Activated B cell treated with CpG ODN at 0.5 μM for 24 hours (primary cell): ENCODE data around the gene RWDD1. TPM values are rescaled to one million over a fixed set of nuclear protein-coding genes. Genes with fewer than 3 reads are reported as not detected.
A peak's percentile ranks its signal among the peaks of the same experiment; 100 is the strongest.

Experiments used
- ATAC-seq: fragments of 200-7000 bp; cut with Tn5 transposase; one replicate; pipeline ENCODE4 v1.10.0; 2021; ENCODE audit warnings: low read depth, mild to moderate bottlenecking, moderate library complexity
- CTCF ChIA-PET: fragments of 350-600 bp; sonication (Branson Sonifier 250); formaldehyde crosslinking; loops from one replicate; lab custom pipeline; 2021; ENCODE audit warnings: antibody characterized with exemption; lab: Charles Lee
- POLR2A ChIA-PET: fragments of 350-600 bp; sonication (Branson Sonifier 250); formaldehyde crosslinking; loops from one replicate; lab custom pipeline; 2021; ENCODE audit warnings: antibody characterized with exemption; lab: Charles Lee
- DNase-seq: peaks from one replicate; pipeline ENCODE4 v3.0.0; 2022
- H3K27ac Mint-ChIP-seq: one replicate; pipeline ENCODE4 v1.8.0; 2020; ENCODE audit warnings: mixed read lengths
- H3K27me3 Mint-ChIP-seq: one replicate; pipeline ENCODE4 v1.8.0; 2021; ENCODE audit warnings: mixed read lengths
- H3K36me3 Mint-ChIP-seq: one replicate; pipeline ENCODE4 v1.8.0; 2021; ENCODE audit warnings: low read depth, mixed read lengths
- H3K4me1 Mint-ChIP-seq: one replicate; pipeline ENCODE4 v1.8.0; 2021; ENCODE audit warnings: mixed read lengths
- H3K4me3 Mint-ChIP-seq: one replicate; pipeline ENCODE4 v1.8.0; 2020; ENCODE audit warnings: mild to moderate bottlenecking, mixed read lengths
- H3K9me3 Mint-ChIP-seq: one replicate; pipeline ENCODE4 v1.8.0; 2020; ENCODE audit warnings: mixed read lengths
- intact Hi-C: fragments of 100-400 bp; cut with micrococcal nuclease; formaldehyde crosslinking; loops from one replicate; pipeline ENCODE4 v1.15.1; 2024
- total RNA-seq: library from RNA; stranded (reverse); gene quantifications from 2 replicates; pipeline ENCODE4 v1.2.3, GENCODE V29; 2022
- TF ChIP-seq, protein P1 (sequence below): fragments of 200-600 bp; IDR thresholded peaks from one replicate; pipeline ENCODE4 v1.8.0; 2022; ENCODE audit warnings: antibody characterized with exemption, mild to moderate bottlenecking

The RWDD1 gene
- total RNA-seq, 1 donor from 2014 or later = 30.9 TPM

DNA sequence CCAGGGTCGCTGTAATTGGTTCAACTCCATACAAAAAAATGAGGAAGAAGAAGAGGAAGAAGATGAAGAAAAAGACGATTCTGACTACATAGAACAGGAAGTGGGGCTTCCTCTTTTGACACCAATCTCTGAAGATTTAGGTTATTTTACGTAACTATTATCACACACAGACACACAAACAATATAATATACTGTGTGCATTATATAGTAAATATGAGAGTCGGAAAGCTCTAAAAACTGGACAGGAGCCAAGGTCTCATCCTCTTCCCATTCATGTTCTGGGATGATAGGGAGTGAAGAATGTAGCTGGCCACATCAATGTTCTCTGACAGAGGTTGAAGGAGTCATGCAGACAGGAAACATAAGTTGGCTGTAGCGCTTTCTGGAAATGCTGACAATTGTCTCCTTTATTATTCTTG, 58.3 kb downstream of the RWDD1 start:
- TF ChIP-seq, protein P1, sequence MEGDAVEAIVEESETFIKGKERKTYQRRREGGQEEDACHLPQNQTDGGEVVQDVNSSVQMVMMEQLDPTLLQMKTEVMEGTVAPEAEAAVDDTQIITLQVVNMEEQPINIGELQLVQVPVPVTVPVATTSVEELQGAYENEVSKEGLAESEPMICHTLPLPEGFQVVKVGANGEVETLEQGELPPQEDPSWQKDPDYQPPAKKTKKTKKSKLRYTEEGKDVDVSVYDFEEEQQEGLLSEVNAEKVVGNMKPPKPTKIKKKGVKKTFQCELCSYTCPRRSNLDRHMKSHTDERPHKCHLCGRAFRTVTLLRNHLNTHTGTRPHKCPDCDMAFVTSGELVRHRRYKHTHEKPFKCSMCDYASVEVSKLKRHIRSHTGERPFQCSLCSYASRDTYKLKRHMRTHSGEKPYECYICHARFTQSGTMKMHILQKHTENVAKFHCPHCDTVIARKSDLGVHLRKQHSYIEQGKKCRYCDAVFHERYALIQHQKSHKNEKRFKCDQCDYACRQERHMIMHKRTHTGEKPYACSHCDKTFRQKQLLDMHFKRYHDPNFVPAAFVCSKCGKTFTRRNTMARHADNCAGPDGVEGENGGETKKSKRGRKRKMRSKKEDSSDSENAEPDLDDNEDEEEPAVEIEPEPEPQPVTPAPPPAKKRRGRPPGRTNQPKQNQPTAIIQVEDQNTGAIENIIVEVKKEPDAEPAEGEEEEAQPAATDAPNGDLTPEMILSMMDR = no peak
- no peak for DNase-seq
- Mint-ChIP-seq H3K27me3 (no peaks in the 10 kb centered on the region), H3K9me3 (peaks cover 2% of the 10 kb centered on the region), H3K4me1 (peaks cover 25% of the 10 kb centered on the region), H3K27ac (peak overlapping the region; percentile 24), H3K4me3 (no peak overlapping the region), H3K36me3 (peaks cover 19% of the 10 kb centered on the region)
- POLR2A ChIA-PET = no interaction called here
- intact Hi-C loops = no loop called here
- peak; percentile 40 for ATAC-seq
- CTCF ChIA-PET = no interaction called here

DNA sequence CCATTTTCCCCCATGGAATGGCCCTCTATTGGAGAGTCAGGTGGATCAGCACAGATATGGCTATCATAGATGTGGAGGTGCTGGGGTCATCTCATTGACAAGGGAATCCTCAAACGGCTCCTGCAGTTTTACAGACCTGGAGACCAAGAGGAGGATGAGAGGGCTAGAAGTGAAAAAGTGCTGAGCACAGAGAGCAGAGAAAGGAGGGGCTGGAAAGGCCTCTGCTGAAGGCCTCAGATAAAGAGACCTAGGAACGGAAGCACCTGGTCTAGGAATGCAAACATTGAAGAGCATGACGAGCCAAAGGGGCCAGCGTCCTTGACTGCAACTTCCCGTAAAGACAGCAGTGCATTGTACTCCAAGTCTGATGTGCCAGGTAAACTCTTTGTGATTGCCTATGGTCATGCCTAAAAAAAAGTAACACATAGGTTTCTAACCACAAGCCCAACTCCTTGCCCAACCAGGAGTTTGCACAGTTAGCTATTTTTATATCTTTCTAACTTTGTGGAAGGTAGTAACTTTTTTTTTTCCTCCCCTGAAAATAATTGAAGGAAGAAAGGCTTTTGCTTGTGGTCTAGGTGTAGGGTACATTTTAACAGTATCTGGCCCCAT, 60.2 kb downstream of the RWDD1 start:
- intact Hi-C loops = no loop called here
- POLR2A ChIA-PET = no interaction called here
- H3K4me1 Mint-ChIP-seq = peaks cover 25% of the 10 kb centered on the region
- H3K4me3 Mint-ChIP-seq = no peak overlapping the region
- peaks cover 2% of the 10 kb centered on the region for H3K9me3 Mint-ChIP-seq
- TF ChIP-seq, protein P1 = no peak
- no peak for DNase-seq
- CTCF ChIA-PET = interaction anchor here (0.6 to 1.4 kb wide), 2 partner anchors 86 to 96 kb away, joined by 3 read pairs; no protein-coding TSS in a partner anchor
- no peaks in the 10 kb centered on the region for H3K27me3 Mint-ChIP-seq
- no peak overlapping the region for H3K27ac Mint-ChIP-seq
- ATAC-seq = no peak
- peaks cover 34% of the 10 kb centered on the region for H3K36me3 Mint-ChIP-seq

DNA sequence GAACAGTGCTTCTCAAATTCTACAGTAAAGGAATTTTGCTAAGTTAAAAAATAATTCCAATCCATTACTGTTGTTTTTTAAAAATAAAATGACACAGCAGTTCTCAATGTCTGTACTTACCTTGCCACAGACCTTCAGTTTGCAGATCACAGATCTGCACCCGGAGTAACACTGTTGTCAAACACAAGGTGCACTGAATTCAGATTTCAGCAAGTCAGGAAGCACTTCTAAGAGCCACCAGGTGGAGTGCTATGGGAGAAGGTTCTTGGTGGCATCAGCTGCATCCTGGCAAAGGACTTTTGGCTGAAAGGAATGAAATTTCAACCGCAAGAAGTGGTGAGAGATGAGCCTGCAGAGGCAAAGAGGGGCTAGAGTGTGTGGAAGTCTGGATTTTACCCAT, 62.4 kb downstream of the RWDD1 start:
- TF ChIP-seq, protein P1 = no peak
- ChIA-PET CTCF (no interaction called here), POLR2A (no interaction called here)
- Mint-ChIP-seq H3K27ac (no peak overlapping the region), H3K36me3 (peaks cover 46% of the 10 kb centered on the region), H3K4me3 (no peak overlapping the region), H3K4me1 (peaks cover 25% of the 10 kb centered on the region), H3K27me3 (no peaks in the 10 kb centered on the region), H3K9me3 (peaks cover 2% of the 10 kb centered on the region)
- intact Hi-C loops = no loop called here
- DNase-seq (no peak), ATAC-seq (no peak)

Other genes with a start within 250 kb of the RWDD1 start
- 22.2 and 23.4 TPM in 2 replicates for gene DSE, start 200.6 kb upstream of the RWDD1 start, total RNA-seq
- gene CALHM6, start 110.1 kb upstream of the RWDD1 start, total RNA-seq = 15.0 and 16.5 TPM in 2 replicates
- gene CALHM5, start 59.9 kb upstream of the RWDD1 start, total RNA-seq = not detected in 2 replicates
- gene TRAPPC3L, start 25.8 kb upstream of the RWDD1 start, total RNA-seq = not detected in 2 replicates
- gene CALHM4, start 17.8 kb upstream of the RWDD1 start, total RNA-seq = not detected in 2 replicates
- gene RSPH4A, start 45.0 kb downstream of the RWDD1 start, total RNA-seq = 0.39 and 0.40 TPM in 2 replicates
- 22.0 and 25.9 TPM in 2 replicates for gene ZUP1, start 97.3 kb downstream of the RWDD1 start, total RNA-seq
- gene KPNA5, start 109.7 kb downstream of the RWDD1 start, total RNA-seq = 25.0 and 29.9 TPM in 2 replicates
- gene FAM162B, start 194.2 kb downstream of the RWDD1 start, total RNA-seq = not detected in 2 replicates